HG02623 (cell line): ENCODE results near the gene TCOF1.

Source experiments
- ATAC-seq: cut with Tn5 transposase; IDR thresholded peaks from one replicate; pipeline ENCODE4 v1.9.1; 2021; ENCODE audit warnings: moderate library complexity; ENCODE audit not compliant: unreplicated experiment

TCOF1 gene

GRCh38 chr5:150389531-150390266 is 32.2 kb downstream of the TCOF1 start:
- ATAC-seq, result no peak

GRCh38 chr5:150391064-150391834 is 33.8 kb downstream of the TCOF1 start:
- no peak for ATAC-seq

GRCh38 chr5:150391986-150392385 is 34.5 kb downstream of the TCOF1 start:
- ATAC-seq, result no peak

- no peak for ATAC-seq
Measured at GRCh38 chr5:150392680-150393079, 35.2 kb downstream of the TCOF1 start.

GRCh38 chr5:150393096-150393645 is 35.7 kb downstream of the TCOF1 start:
- no peak for ATAC-seq

- ATAC-seq, result peak; percentile 45
Measured at GRCh38 chr5:150394131-150394530, 36.6 kb downstream of the TCOF1 start.

- ATAC-seq, result no peak
Measured at GRCh38 chr5:150394912-150395687, 37.6 kb downstream of the TCOF1 start.

GRCh38 chr5:150395688-150395975 is 38.1 kb downstream of the TCOF1 start:
- ATAC-seq, result no peak

GRCh38 chr5:150396267-150396666 is 38.8 kb downstream of the TCOF1 start:
- no peak for ATAC-seq

- ATAC-seq, result no peak
Measured at GRCh38 chr5:150397146-150397781, 39.8 kb downstream of the TCOF1 start.

- no peak for ATAC-seq
Measured at GRCh38 chr5:150397782-150398721, 40.6 kb downstream of the TCOF1 start.

- peak; percentile 56 for ATAC-seq
Measured at GRCh38 chr5:150398722-150399523, 41.4 kb downstream of the TCOF1 start.

- ATAC-seq, result no peak
Measured at GRCh38 chr5:150399524-150400211, 42.2 kb downstream of the TCOF1 start.

GRCh38 chr5:150400316-150401075 is 43.0 kb downstream of the TCOF1 start:
- no peak for ATAC-seq

GRCh38 chr5:150401076-150401375 is 43.5 kb downstream of the TCOF1 start:
- no peak for ATAC-seq

- ATAC-seq, result no peak
Measured at GRCh38 chr5:150401376-150402228, 44.1 kb downstream of the TCOF1 start.

- ATAC-seq, result no peak
Measured at GRCh38 chr5:150402229-150402773, 44.8 kb downstream of the TCOF1 start.
